GM18873 (cell line): ENCODE data around the gene IL17RD.
"Not testable (repeated sequence)": the region's sequence is repeated elsewhere in the genome, so short reads cannot be mapped to it uniquely, and the experiment has no call there.

Source experiments
- ATAC-seq: cut with Tn5 transposase; IDR thresholded peaks from one replicate; pipeline ENCODE4 v1.9.1; 2021; ENCODE audit warnings: mild to moderate bottlenecking, moderate library complexity, moderate number of reproducible peaks; ENCODE audit not compliant: unreplicated experiment, low FRiP score

The IL17RD gene

GRCh38 chr3:57097536-57097935 lies 67.6 kb downstream of the IL17RD start:
- no peak for ATAC-seq

- no peak for ATAC-seq
These were observed 69.8 kb downstream of the IL17RD start for GRCh38 chr3:57095363-57095762.

GRCh38 chr3:57094575-57094974 lies 70.6 kb downstream of the IL17RD start:
- ATAC-seq: no peak

GRCh38 chr3:57093971-57094535 lies 71.1 kb downstream of the IL17RD start:
- ATAC-seq: no peak

- ATAC-seq: no peak
These were observed 71.7 kb downstream of the IL17RD start for GRCh38 chr3:57093489-57093888.

GRCh38 chr3:57091521-57092273 lies 73.5 kb downstream of the IL17RD start:
- no peak for ATAC-seq

GRCh38 chr3:57089043-57089442 lies 76.1 kb downstream of the IL17RD start:
- ATAC-seq: no peak

GRCh38 chr3:57088503-57088902 lies 76.7 kb downstream of the IL17RD start:
- ATAC-seq: no peak

- ATAC-seq: no peak
These were observed 77.6 kb downstream of the IL17RD start for GRCh38 chr3:57087361-57088092.

GRCh38 chr3:57086201-57086600 lies 79.0 kb downstream of the IL17RD start:
- ATAC-seq: no peak

- ATAC-seq: no peak
These were observed 79.9 kb downstream of the IL17RD start for GRCh38 chr3:57085211-57085610.

- not testable (repeated sequence) for ATAC-seq
These were observed 81.7 kb downstream of the IL17RD start for GRCh38 chr3:57083266-57083995.

- ATAC-seq: no peak
These were observed 82.7 kb downstream of the IL17RD start for GRCh38 chr3:57082481-57082880.

GRCh38 chr3:57081173-57081572 lies 84.0 kb downstream of the IL17RD start:
- no peak for ATAC-seq

- ATAC-seq: no peak
These were observed 85.0 kb downstream of the IL17RD start for GRCh38 chr3:57080171-57080570.

GRCh38 chr3:57079474-57079831 lies 85.7 kb downstream of the IL17RD start:
- ATAC-seq: no peak

- no peak for ATAC-seq
These were observed 86.3 kb downstream of the IL17RD start for GRCh38 chr3:57078635-57079473.

- no peak for ATAC-seq
These were observed 86.9 kb downstream of the IL17RD start for GRCh38 chr3:57078344-57078634.

GRCh38 chr3:57077630-57078343 lies 87.4 kb downstream of the IL17RD start:
- ATAC-seq: no peak
